GM19452 (cell line): ENCODE measurements around the gene CHRNB1.

Experiments used
- ATAC-seq: cut with Tn5 transposase; IDR thresholded peaks from one replicate; pipeline ENCODE4 v1.9.1; 2021; ENCODE audit not compliant: unreplicated experiment

CHRNB1 gene

GRCh38 chr17:7414837-7415236, 30.0 kb upstream of the CHRNB1 start:
- ATAC-seq, result no peak

- no peak for ATAC-seq
Observed at GRCh38 chr17:7415784-7416183, 29.1 kb upstream of the CHRNB1 start.

- no peak for ATAC-seq
Observed at GRCh38 chr17:7416323-7416722, 28.5 kb upstream of the CHRNB1 start.

GRCh38 chr17:7417056-7417655, 27.7 kb upstream of the CHRNB1 start:
- ATAC-seq, result no peak

- no peak for ATAC-seq
Observed at GRCh38 chr17:7418472-7419152, 26.2 kb upstream of the CHRNB1 start.

- no peak for ATAC-seq
Observed at GRCh38 chr17:7419819-7420610, 24.8 kb upstream of the CHRNB1 start, which contains the start of gene SPEM1. SPEM1 (plus strand) TSS chr17:7420324; CDS start chr17:7420385, 61 bp downstream.

GRCh38 chr17:7421186-7421585, 23.7 kb upstream of the CHRNB1 start:
- ATAC-seq, result no peak

- ATAC-seq, result no peak
Observed at GRCh38 chr17:7423679-7424078, 21.2 kb upstream of the CHRNB1 start.

- ATAC-seq, result no peak
Observed at GRCh38 chr17:7425316-7425715, 19.5 kb upstream of the CHRNB1 start, which contains the start of gene SPEM2. SPEM2 (plus strand) TSS chr17:7425616; CDS start chr17:7425689, 73 bp downstream.

GRCh38 chr17:7425756-7426155, 19.1 kb upstream of the CHRNB1 start:
- ATAC-seq, result no peak

GRCh38 chr17:7426203-7426863, 18.5 kb upstream of the CHRNB1 start:
- no peak for ATAC-seq

GRCh38 chr17:7426896-7427489, 17.9 kb upstream of the CHRNB1 start:
- no peak for ATAC-seq

- ATAC-seq, result no peak
Observed at GRCh38 chr17:7427549-7427948, 17.3 kb upstream of the CHRNB1 start.

GRCh38 chr17:7428557-7428956, 16.3 kb upstream of the CHRNB1 start, which contains the start of gene SPEM3:
SPEM3 (plus strand) TSS chr17:7428857; CDS start chr17:7428903, 46 bp downstream.
- no peak for ATAC-seq

- ATAC-seq, result no peak
Observed at GRCh38 chr17:7429722-7430121, 15.1 kb upstream of the CHRNB1 start.

GRCh38 chr17:7431231-7431630, 13.6 kb upstream of the CHRNB1 start:
- ATAC-seq, result no peak

- no peak for ATAC-seq
Observed at GRCh38 chr17:7432296-7432695, 12.6 kb upstream of the CHRNB1 start.

- ATAC-seq, result peak; percentile 24
Observed at GRCh38 chr17:7435676-7436555, 8.9 kb upstream of the CHRNB1 start.

- no peak for ATAC-seq
Observed at GRCh38 chr17:7436556-7437368, 8.1 kb upstream of the CHRNB1 start.
